NCI-H2081 treated with DMSO at 0.1 percent for 48 hours (cell line): Measurements from ENCODE around the gene CD34.
A peak's percentile ranks its signal among the peaks of the same experiment; 100 is the strongest.
"Not testable (repeated sequence)": the region's sequence is repeated elsewhere in the genome, so short reads cannot be mapped to it uniquely, and the experiment has no call there.

Experiments
- DNase-seq: peaks from one replicate; lab custom pipeline; 2025; lab: John Stamatoyannopoulos, UW

Gene CD34

DNA sequence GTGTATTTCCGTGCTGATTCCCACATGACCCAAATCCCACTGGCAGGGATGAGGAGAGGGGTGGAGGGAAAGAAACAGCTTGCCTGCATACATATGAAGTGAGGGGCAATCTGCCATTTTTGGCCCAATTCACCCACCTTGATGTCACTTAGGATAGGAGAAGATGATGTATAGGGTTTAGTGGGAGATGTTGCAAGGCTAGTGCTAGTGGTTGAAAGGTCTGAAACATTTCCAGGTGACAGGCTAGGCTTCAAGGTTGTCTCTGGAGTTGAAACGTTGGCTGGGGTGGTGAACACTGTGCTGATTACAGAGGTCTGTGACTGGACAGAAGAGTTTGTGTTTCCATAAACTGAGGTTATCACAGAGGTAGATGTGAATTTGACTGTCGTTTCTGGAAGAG lies 12.1 kb downstream of the CD34 start:
- DNase-seq: no peak

DNA sequence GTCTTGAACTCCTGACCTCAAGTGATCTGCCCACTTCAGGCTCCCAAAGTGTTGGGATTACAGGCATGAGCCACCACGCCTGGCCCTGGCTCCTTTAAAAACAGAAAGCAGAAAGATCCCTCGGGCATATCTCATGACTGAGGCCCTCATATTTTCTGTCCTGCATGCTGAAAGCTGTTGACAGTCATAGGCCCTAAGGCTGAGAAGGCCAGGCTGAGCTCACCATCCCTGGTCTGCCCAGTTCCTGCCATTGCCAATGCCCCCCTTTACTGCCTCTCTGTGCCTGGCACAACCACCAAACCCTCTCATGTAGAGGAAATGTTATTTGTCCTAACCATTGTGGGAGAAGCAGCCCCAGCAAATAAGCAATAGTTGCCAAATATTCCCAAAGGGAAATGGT lies 12.7 kb downstream of the CD34 start:
- no peak for DNase-seq

- no peak for DNase-seq
These were observed 13.7 kb downstream of the CD34 start for GRCh38 chr1:207897188-207897587.

DNA sequence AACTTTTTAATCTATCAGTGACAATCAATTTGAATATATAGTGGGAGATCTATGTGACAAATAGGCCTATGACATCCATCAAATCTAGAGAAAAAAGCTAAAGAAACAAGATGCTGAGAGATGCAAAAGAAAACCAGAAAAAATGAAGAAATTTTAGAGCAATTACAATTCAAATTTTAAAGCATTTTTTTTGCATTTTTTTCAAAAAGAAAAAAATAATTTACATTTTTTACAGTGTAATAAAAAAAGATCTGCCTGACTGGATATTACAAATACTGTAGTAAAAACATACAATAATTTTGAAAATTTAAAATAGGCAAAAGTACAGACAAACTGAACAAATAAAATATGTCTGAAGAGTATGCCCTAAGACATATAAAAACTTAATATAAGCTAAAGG lies 14.4 kb downstream of the CD34 start:
- DNase-seq: no peak

- DNase-seq: no peak
These were observed 16.2 kb downstream of the CD34 start for GRCh38 chr1:207894704-207895103.

GRCh38 chr1:207893737-207894582 lies 17.0 kb downstream of the CD34 start:
- DNase-seq: no peak

GRCh38 chr1:207892764-207893163 lies 18.2 kb downstream of the CD34 start:
- no peak for DNase-seq

DNA sequence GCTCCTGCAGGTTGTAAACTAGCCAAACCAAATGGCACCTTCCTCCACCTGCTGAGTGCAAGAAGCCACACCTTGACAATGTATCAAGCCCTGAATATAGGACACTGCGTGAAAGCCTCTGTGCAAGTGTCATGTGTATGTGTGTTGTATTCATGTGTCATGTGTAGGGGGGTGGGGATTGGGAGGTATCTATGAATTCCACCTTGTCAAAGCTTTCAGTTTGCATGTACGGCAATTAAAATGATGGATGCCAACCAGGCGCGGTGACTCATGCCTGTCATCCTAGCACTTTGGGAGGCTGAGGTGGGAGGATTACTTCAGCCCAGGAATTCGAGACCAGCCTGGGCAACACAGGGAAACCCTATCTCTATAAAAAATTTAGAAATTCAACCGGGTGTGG lies 19.8 kb downstream of the CD34 start:
- DNase-seq: no peak

DNA sequence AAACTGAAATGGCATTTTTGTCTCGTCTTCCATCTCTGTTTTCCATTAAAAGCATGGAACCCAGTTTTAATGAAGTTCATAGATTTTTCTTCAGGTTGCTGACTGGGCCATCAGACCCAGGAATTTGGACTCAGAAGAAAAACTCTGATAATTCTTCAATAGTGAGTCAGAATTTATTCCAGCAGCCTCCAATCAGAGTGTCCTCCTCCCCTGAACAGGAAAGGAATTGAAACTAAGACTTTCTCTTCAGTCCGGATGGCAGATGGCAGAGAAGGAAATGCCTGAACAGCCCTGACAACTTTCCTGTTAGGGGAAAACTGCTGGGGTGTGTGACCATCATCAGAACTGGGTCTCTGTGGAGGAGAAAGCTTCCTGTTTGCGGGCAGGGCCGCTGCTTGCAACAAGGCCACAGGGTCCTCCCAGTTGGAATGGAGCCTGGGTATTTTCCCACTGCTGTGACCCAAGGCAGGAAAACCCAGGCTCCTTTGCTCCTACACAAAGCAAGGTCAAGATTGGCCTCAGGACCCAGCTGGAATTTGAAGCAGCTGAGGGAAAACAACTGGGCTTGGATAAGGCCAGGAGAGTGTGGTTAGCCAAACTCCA lies 20.7 kb downstream of the CD34 start:
- no peak for DNase-seq

- no peak for DNase-seq
These were observed 22.3 kb downstream of the CD34 start for GRCh38 chr1:207888652-207889051.

DNA sequence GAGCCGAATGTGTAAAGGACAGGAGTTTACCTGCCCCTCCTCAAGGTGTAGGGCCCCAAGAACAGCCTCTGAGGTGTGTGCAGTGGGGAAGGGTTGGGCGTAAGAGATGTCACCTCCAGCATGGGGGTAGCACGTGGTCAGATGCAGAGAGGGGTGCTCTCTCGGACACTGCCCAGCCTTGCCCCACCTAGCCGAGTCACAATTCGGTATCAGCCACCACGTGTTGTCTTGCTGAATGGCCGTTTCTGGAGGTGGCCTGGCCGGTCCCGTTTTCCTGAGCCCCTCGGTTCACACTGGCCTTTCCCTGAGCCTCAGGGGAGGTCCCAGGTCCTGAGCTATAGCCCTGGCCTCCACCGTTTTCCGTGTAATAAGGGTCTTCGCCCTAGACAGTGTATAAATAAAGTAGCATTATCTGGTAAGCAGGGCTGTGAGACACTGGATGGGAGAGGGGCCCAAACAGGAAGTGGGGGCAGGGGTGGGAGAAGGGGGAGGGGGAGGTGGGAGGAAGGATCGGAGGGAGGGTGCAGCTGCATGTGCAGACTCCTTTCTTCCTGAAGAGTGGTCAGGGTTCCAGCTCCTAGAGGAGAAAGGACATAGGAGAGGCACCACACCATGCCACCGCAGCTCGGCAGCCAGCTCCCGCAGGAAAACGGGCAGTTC lies 23.3 kb downstream of the CD34 start:
- no peak for DNase-seq

DNA sequence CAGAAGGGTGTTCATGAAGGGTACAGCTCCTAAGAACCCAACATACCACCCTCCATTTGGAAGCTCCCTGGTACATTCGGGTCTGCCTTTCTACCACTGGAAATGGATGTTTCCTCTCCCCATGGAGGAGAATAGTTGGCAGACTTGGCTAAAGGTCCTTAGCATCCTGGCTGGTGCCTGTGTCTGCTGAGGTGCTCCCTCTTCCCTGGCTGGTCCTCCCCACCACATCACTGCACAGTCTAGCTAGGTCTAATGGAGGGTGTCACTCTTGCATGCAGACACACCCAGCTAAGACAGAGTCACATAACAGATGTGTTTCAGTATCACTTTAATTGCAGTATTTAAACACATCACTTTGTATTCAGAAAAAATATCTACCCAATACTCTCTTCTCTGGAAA lies 24.7 kb downstream of the CD34 start:
- DNase-seq: no peak

GRCh38 chr1:207885129-207886032 lies 25.5 kb downstream of the CD34 start:
- DNase-seq: peak; percentile 22

GRCh38 chr1:207884266-207885029 lies 26.5 kb downstream of the CD34 start:
- no peak for DNase-seq

- DNase-seq: no peak
These were observed 27.2 kb downstream of the CD34 start for GRCh38 chr1:207883660-207884250.

DNA sequence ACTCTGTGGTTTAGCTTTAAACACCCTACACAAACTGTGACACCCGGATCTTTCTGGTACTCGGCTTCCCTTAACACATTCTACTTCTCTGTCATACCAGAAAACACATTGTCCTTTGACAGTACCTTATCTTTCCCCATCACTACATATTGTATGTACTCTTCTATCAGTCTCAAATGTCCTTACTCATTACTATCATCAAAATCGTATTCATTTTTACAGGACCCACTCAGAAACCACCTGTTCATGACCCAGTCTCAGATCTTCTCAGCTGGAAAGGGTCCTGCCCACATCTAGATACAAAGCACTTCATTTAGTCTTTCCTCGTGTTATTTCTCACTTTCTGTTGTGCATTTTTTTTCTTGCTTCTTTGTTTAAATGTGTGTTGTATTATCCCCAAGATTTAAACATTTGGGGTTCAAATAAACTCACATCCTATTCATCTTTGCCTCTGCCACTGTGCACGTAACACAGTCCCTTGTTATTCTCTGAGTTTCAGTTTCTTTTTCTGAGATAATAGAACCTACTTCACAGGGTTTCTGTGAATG lies 27.7 kb downstream of the CD34 start:
- DNase-seq: no peak

- no peak for DNase-seq
These were observed 28.2 kb downstream of the CD34 start for GRCh38 chr1:207882692-207883091.

DNA sequence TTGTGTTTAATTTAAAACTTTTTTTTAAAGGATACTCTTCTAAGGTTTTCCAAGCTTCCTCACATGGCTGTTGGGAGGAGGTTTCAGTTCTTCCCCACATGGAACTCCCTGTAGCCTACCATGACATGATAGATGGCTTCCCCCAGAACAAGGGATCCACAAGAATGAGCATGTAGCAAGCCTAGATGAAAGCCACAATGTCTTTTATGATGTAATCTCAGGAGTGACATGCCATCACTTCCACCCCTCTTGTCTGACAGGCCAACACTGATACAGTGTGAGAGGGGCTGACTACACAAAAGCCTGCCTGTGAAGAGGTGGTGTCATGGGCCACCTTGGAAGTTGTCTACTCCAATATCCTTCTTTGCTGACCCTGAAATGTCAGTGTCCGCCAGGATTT lies 32.0 kb downstream of the CD34 start:
- DNase-seq: no peak

- DNase-seq: not testable (repeated sequence)
These were observed 33.0 kb downstream of the CD34 start for GRCh38 chr1:207877914-207878313.

DNA sequence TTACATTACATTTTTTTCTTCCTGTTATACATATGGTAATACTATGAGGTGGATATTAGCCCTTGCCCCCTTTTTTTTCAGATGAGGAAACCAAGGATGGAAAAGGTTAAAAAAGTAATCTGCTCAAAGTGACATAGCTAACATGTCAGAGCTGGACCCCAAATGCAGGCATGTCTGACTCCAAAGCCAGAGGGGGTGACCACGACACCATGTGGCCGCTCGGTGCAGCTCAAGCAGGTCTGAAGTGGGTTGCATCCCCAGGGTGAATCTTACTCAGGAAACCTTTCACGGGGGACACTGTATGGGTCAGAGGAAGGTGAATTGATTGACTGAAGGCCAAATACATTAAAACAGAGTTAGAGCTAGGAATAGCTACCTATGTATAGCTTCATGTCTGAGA lies 34.8 kb downstream of the CD34 start:
- no peak for DNase-seq

- DNase-seq: no peak
These were observed 35.4 kb downstream of the CD34 start for GRCh38 chr1:207875532-207875931.
